ENCODE data around the gene RIPOR3.
"Not testable (repeated sequence)": the region's sequence is repeated elsewhere in the genome, so short reads cannot be mapped to it uniquely, and the experiment has no call there.

The RIPOR3 gene

DNA sequence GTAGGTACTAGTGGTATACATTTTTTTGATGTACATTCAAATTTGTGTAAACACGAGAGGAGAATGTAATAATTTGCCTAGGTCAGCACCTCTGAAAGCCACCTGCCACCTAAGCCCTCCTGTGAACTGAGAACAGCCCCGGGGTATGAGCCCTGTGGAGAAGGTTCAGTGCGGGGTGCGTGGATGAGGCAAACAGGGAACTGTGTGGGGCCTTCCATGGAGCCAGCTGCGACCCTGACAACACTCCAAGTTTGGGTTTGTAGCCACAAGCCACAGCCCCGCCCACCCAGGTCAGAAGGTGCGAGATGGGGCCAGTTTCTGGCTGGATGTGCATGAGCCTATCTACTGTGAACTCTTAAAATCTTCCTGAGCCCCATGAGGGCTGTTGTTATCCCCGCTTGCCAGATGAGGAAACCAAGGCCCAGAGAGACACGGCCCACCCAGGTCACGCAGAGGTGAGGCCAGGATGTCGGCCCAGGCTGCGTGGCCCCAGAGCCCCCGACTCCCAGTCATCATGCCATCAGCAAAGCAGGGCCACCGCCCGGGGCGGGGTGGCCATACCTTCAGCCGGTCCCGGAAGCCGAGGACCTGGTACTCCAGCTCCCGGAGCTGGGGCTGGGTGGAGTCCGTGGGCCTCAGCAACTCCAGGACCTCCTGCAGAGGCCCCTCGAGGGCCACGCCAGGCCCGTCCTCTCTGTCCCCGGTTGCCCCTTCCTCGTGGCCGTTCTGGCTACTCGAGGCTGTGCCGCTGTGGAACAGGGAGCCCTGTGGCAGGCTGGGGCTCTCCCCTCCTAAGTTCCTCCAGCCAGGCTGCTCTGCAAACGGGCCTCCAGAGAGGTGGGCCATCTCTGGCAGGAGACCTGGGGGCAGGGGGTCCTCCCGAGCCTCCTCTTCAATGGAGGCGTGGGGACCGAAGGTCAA is 89.6 kb downstream of the RIPOR3 start:
- Histone ChIP-seq H3K9ac (ENCODE audit: low read length) (no peak overlapping the region), H3K4me3 (ENCODE audit: low read length) (no peak overlapping the region), H3K27me3 (ENCODE audit: control insufficient read depth, insufficient read depth, low read length) (no peaks in the 10 kb centered on the region), H3K36me3 (ENCODE audit: control insufficient read depth, low read depth, low read length) (no peaks in the 10 kb centered on the region), H3K27ac (ENCODE audit: low read length) (no peak overlapping the region), H3K9me3 (ENCODE audit: control insufficient read depth, low read depth, low read length) (no peaks in the 10 kb centered on the region), H3K4me1 (ENCODE audit: control insufficient read depth, low read depth, low read length) (no peaks in the 10 kb centered on the region)

DNA sequence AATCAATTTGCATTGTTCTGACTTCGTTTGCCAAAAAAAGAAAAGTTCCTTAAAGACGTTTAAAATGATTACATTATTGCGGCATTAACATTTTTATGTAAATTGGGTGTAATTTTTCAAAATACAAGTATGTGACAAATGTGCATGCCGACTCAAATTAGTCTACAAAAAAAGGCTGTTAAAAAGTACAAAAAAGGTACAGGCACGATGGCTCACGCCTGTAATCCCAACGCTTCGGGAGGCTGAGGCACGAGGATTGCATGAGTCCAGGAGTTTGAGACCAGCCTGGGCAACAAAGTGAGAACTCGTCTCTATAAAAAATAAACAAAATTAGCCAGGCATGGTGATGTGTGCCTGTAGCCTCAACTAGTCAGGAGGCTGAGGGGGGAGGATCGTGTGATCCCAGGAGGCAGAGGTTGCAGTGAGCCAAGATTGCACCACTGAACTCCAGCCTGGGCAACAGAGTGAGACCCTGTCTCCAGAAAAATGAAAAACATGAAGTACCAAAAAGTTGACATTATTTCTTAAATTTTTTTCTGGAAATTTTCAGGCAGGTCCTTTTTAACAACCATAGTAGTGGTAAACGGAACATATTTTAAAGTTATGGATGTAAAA is 91.0 kb downstream of the RIPOR3 start:
- H3K4me1 ChIP-seq (ENCODE audit: control insufficient read depth, low read depth, low read length): peaks cover 3% of the 10 kb centered on the region
- no peaks in the 10 kb centered on the region for H3K36me3 ChIP-seq (ENCODE audit: control insufficient read depth, low read depth, low read length)
- H3K9ac ChIP-seq (ENCODE audit: low read length): no peak overlapping the region

DNA sequence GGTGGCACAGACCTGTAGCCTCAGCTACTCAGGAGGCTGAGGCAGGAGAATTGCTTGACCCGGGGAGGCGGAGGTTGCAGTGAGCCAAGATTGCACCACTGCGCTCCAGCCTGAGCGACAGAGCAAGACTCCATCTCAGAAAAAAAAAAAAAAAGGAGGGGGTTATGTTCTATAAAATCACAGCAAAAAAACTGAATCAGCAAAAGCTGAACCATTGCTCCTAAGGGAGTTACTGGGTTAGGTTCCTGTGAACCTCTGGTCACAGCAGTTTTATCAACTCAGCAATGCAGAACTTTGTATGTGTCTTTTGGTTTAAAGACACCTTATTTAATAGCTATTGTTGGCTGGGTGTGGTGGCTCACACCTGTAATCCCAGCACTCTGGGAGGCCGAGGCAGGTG is 92.6 kb downstream of the RIPOR3 start:
- not testable (repeated sequence) for H3K36me3 ChIP-seq (ENCODE audit: control insufficient read depth, low read depth, low read length); H3K4me3 ChIP-seq (ENCODE audit: low read length); H3K4me1 ChIP-seq (ENCODE audit: control insufficient read depth, low read depth, low read length); H3K9me3 ChIP-seq (ENCODE audit: control insufficient read depth, low read depth, low read length); H3K27me3 ChIP-seq (ENCODE audit: control insufficient read depth, insufficient read depth, low read length); H3K27ac ChIP-seq (ENCODE audit: low read length); H3K9ac ChIP-seq (ENCODE audit: low read length)

More for the DNA sequence above, 91.0 kb downstream of the RIPOR3 start:
- no peaks in the 10 kb centered on the region for H3K9me3 ChIP-seq (ENCODE audit: control insufficient read depth, low read depth, low read length)
- no peak overlapping the region for H3K4me3 ChIP-seq (ENCODE audit: low read length)
- H3K27ac ChIP-seq (ENCODE audit: low read length): no peak overlapping the region
- H3K27me3 ChIP-seq (ENCODE audit: control insufficient read depth, insufficient read depth, low read length): no peaks in the 10 kb centered on the region

DNA sequence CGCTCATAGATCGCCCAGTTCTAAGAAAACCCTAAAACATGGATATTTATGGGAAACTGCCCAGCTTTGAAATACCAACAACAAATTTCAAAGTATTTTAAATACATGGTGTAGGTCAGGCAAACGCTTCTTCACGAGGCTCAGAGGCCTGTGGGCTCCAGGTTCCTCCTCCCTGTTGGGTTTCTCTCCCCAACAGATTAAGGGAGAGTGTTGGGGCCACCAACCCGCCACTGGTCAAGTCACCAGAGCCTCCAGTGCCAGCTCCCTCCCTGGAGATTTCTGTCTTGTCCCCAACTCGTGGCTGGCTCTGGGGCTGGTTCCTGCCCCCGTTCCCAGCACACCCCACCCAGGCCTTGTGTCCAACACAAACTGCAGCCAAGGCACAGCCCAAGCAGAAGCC is 93.3 kb downstream of the RIPOR3 start:
- no peak overlapping the region for H3K9ac ChIP-seq (ENCODE audit: low read length)
- peaks cover 3% of the 10 kb centered on the region for H3K4me1 ChIP-seq (ENCODE audit: control insufficient read depth, low read depth, low read length)
- no peak overlapping the region for H3K4me3 ChIP-seq (ENCODE audit: low read length)
- no peak overlapping the region for H3K27ac ChIP-seq (ENCODE audit: low read length)
- no peaks in the 10 kb centered on the region for H3K9me3 ChIP-seq (ENCODE audit: control insufficient read depth, low read depth, low read length)
- H3K27me3 ChIP-seq (ENCODE audit: control insufficient read depth, insufficient read depth, low read length): no peaks in the 10 kb centered on the region
- no peaks in the 10 kb centered on the region for H3K36me3 ChIP-seq (ENCODE audit: control insufficient read depth, low read depth, low read length)

DNA sequence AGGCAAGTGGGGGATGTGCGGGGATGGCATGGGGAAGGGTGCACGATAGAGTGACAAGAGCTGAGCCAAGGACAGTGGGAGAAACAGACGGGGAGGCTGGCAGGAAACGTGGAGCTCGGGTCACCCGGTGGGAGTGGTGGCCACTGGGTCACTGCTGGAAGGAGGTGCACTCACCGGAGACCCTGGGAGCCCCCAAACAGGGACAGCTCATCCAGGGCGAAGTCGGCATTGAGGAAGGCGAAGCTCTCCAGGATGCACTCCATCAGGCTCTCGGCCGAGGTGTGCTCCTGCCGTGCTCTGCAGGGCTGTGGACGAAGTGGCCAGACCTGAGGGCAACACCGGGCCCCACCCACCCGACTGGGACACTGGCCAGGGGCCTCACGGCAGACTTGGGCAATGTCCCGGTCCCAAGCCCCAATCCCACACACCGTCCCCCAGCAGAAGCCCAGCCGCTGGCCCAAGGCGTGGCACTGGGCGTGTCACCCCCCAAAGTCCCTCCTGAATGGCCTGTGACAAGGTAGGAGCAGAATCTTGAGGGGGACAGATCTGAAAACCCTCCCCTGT is 93.9 kb downstream of the RIPOR3 start:
- Histone ChIP-seq H3K4me3 (ENCODE audit: low read length) (no peak overlapping the region), H3K4me1 (ENCODE audit: control insufficient read depth, low read depth, low read length) (peaks cover 3% of the 10 kb centered on the region), H3K27ac (ENCODE audit: low read length) (no peak overlapping the region), H3K9me3 (ENCODE audit: control insufficient read depth, low read depth, low read length) (no peaks in the 10 kb centered on the region), H3K36me3 (ENCODE audit: control insufficient read depth, low read depth, low read length) (no peaks in the 10 kb centered on the region), H3K9ac (ENCODE audit: low read length) (no peak overlapping the region), H3K27me3 (ENCODE audit: control insufficient read depth, insufficient read depth, low read length) (no peaks in the 10 kb centered on the region)

DNA sequence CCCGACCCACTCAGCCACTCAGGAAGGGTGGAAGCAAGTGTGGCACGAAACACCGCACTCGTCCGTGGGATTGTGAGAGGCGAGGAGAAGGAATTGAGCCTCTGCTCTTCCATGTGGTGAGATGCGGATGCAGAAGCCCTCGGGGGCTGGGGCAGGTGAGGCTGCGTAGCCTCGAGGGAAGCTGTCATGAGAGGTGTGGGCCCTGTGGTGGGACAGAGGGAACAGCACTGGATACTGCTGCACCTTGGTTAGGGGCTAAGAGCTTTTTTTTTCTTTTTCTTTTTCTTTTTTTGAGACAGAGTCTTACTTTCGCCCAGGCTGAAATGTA is 94.7 kb downstream of the RIPOR3 start:
- Histone ChIP-seq H3K4me1 (ENCODE audit: control insufficient read depth, low read depth, low read length) (peaks cover 3% of the 10 kb centered on the region), H3K36me3 (ENCODE audit: control insufficient read depth, low read depth, low read length) (no peaks in the 10 kb centered on the region), H3K9ac (ENCODE audit: low read length) (no peak overlapping the region), H3K27me3 (ENCODE audit: control insufficient read depth, insufficient read depth, low read length) (no peaks in the 10 kb centered on the region), H3K9me3 (ENCODE audit: control insufficient read depth, low read depth, low read length) (no peaks in the 10 kb centered on the region), H3K27ac (ENCODE audit: low read length) (no peak overlapping the region), H3K4me3 (ENCODE audit: low read length) (no peak overlapping the region)

DNA sequence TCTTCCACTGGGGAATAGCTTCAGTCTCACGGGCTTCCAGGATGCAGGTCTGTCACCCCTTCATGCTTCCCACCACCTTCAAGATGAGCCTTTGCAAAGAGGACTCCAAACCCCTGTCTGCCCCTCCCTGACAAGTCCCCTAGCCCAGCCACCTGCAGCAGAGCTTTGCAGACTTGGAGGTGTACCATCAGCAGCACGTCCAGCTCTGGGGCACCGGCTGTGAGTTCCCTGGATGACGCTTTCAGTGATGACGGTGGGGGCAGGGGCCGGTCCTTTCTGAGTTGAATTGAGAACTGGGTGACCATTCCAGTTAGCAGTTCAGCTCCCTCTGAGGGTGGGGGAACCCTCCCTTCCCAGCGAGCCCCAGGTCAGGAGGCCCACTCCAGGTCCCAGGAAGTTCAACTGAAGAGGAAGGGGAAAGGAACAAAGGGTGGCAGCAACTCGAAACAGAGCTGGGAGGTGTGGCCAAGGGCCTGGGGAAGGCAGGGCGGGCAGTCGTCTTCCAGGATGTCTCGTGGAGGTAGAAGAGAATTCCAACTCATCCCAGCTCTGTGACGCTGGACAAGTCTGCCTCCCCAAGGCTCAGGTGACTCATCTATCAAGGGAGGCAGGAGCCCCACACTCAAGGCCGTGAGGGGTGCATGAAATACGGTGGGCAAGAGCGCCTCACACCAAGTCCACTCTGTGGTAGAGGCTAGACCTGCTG is 95.2 kb downstream of the RIPOR3 start:
- no peak overlapping the region for H3K4me3 ChIP-seq (ENCODE audit: low read length)
- H3K9ac ChIP-seq (ENCODE audit: low read length): no peak overlapping the region
- no peak overlapping the region for H3K27ac ChIP-seq (ENCODE audit: low read length)
- no peaks in the 10 kb centered on the region for H3K27me3 ChIP-seq (ENCODE audit: control insufficient read depth, insufficient read depth, low read length)
- H3K9me3 ChIP-seq (ENCODE audit: control insufficient read depth, low read depth, low read length): no peaks in the 10 kb centered on the region
- no peaks in the 10 kb centered on the region for H3K36me3 ChIP-seq (ENCODE audit: control insufficient read depth, low read depth, low read length)
- peaks cover 3% of the 10 kb centered on the region for H3K4me1 ChIP-seq (ENCODE audit: control insufficient read depth, low read depth, low read length)

DNA sequence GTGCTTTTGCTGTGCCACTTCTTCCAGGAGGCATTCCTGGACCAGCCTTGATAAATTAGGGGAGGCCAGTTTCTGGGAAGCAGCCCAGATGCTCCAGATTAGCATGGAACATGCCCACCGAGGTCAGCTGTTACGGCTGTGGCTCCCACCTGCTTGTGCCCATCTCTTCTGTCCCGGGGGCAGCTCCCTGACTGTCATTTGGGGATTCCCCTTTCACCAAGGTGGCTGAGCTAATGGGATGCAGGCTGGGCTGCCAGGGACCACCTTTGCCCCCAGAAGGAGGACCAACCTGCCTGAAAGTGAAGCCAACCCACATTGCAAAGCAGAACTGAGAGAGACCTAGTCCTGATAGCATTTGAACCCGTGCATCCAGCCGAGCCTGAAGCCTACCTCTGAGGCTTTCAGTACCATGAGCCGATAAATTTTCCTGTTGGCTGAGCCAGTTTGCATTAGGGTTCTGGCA is 95.9 kb downstream of the RIPOR3 start:
- no peak overlapping the region for H3K27ac ChIP-seq (ENCODE audit: low read length)
- H3K36me3 ChIP-seq (ENCODE audit: control insufficient read depth, low read depth, low read length): no peaks in the 10 kb centered on the region
- H3K27me3 ChIP-seq (ENCODE audit: control insufficient read depth, insufficient read depth, low read length): no peaks in the 10 kb centered on the region
- no peaks in the 10 kb centered on the region for H3K9me3 ChIP-seq (ENCODE audit: control insufficient read depth, low read depth, low read length)
- peaks cover 3% of the 10 kb centered on the region for H3K4me1 ChIP-seq (ENCODE audit: control insufficient read depth, low read depth, low read length)
- no peak overlapping the region for H3K4me3 ChIP-seq (ENCODE audit: low read length)
- no peak overlapping the region for H3K9ac ChIP-seq (ENCODE audit: low read length)

DNA sequence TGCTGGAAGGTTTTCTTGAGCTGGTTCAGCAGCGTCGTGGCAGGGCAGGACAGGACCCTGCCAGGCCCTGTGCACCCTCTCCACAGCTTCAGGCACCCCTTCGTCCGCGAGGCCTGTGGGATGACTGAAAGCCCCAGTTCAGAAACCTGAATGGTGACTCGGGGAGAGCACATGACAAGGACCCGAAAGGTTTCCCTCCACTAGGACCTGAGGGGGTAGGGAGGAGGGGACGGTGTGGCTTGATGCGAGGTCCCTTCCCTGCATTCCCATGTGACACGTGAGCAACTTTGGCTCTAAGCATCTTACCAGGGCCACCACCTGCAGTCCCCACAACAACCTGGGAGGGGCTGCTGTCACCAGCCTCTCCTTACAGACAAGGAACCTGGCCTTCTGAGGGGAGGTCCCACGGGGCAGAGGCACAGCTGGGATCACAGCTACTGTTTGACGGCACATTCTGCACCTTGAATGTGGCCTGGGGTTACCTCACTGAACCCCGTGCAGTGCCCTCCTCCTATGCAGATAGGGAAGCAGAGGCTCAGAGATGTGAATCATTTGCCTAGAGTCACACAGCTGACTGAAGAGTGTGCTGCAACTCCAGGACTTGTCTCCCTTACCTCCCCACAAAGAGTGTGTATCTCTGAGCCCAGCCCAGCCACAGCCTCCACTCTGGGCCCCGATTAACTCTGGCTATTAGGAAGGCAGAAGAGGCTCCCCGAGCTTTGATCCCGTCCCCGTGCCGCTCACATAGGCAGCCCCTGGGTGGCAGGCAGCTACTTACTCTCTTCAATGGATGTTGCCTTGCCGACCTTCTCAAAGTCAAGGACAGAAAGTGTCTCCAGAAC is 96.5 kb downstream of the RIPOR3 start:
- Histone ChIP-seq H3K9ac (ENCODE audit: low read length) (no peak overlapping the region), H3K4me1 (ENCODE audit: control insufficient read depth, low read depth, low read length) (peaks cover 3% of the 10 kb centered on the region), H3K27ac (ENCODE audit: low read length) (no peak overlapping the region), H3K9me3 (ENCODE audit: control insufficient read depth, low read depth, low read length) (no peaks in the 10 kb centered on the region), H3K27me3 (ENCODE audit: control insufficient read depth, insufficient read depth, low read length) (no peaks in the 10 kb centered on the region), H3K36me3 (ENCODE audit: control insufficient read depth, low read depth, low read length) (no peaks in the 10 kb centered on the region), H3K4me3 (ENCODE audit: low read length) (no peak overlapping the region)

DNA sequence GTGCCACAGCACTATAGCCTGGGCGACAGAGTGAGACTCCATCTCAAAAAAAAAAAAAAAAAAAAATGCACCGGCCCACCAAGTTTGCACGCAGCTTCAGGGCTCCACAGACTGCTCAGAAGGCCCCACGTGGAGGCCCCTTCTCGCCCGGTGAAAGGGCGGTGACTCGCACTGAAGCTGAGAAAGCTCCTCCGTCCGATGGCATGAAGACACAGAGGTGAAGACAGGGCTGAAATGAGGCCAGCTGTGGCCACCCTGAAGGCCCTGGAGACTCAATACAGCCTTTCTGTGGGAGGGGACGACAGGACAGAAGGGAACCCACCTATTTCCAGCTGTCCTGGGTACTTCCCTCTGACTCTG is 97.1 kb downstream of the RIPOR3 start:
- Histone ChIP-seq H3K4me1 (ENCODE audit: control insufficient read depth, low read depth, low read length) (peaks cover 3% of the 10 kb centered on the region), H3K27me3 (ENCODE audit: control insufficient read depth, insufficient read depth, low read length) (no peaks in the 10 kb centered on the region), H3K9me3 (ENCODE audit: control insufficient read depth, low read depth, low read length) (no peaks in the 10 kb centered on the region), H3K36me3 (ENCODE audit: control insufficient read depth, low read depth, low read length) (no peaks in the 10 kb centered on the region), H3K27ac (ENCODE audit: low read length) (no peak overlapping the region), H3K9ac (ENCODE audit: low read length) (no peak overlapping the region), H3K4me3 (ENCODE audit: low read length) (no peak overlapping the region)

DNA sequence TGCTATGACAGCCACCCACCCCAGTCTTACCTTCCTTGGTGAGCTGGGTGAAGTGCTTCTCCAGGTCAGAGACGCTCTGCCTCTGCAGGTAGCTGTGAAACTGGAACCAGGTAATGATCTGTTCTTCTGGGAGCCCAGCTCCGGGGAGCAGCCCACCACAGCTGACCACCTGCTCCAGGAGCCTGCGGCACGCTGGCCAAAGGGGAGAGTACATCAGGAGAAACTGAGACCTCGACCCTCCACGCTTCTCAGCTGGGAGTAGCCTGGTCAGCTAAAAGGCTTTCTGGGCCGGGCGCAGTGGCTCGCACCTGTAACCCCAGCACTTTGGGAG is 98.4 kb downstream of the RIPOR3 start:
- Histone ChIP-seq H3K36me3 (ENCODE audit: control insufficient read depth, low read depth, low read length) (no peaks in the 10 kb centered on the region), H3K27me3 (ENCODE audit: control insufficient read depth, insufficient read depth, low read length) (no peaks in the 10 kb centered on the region), H3K9ac (ENCODE audit: low read length) (no peak overlapping the region), H3K4me3 (ENCODE audit: low read length) (no peak overlapping the region), H3K4me1 (ENCODE audit: control insufficient read depth, low read depth, low read length) (peaks cover 3% of the 10 kb centered on the region), H3K9me3 (ENCODE audit: control insufficient read depth, low read depth, low read length) (no peaks in the 10 kb centered on the region), H3K27ac (ENCODE audit: low read length) (no peak overlapping the region)

Data from iPS-18a (cell line).